NCI-H2196 treated with DMSO at 0.1 percent for 48 hours (cell line): ENCODE results near the gene CACNG3.

Experiments
- DNase-seq: peaks from one replicate; lab custom pipeline; 2025; ENCODE audit not compliant: unreplicated experiment; lab: John Stamatoyannopoulos, UW

The CACNG3 gene

DNA sequence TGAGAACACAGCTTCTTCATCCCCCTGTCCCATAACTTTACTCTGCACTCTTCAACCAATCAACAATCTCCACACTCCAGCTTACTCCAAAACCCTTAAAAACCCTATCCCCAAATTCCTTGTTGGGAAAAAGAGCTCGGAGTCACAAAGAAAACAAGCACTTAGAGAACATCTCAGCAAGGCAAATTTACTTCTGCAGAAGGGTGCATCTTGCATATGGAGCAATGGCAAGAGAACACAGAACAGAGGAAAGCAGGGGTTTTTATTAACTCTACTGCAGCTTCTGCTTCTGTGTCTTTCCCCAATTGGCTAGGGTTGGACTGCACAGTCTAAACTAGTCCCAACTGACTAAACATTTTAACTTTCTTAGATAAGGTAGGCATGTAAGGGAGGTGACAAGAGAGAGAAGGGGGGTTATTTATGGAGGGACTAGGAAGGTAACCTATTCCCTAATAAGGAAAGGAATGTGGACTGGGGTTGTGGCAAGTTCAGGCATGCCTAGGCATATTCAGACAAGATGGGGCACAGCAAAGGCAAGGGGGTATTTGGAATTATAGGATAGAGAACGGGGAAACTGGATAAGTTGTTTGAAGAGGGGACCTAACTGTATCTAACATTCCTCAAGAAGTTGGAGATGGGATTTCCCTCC, 125.5 kb downstream of the CACNG3 start:
- no peak for DNase-seq

DNA sequence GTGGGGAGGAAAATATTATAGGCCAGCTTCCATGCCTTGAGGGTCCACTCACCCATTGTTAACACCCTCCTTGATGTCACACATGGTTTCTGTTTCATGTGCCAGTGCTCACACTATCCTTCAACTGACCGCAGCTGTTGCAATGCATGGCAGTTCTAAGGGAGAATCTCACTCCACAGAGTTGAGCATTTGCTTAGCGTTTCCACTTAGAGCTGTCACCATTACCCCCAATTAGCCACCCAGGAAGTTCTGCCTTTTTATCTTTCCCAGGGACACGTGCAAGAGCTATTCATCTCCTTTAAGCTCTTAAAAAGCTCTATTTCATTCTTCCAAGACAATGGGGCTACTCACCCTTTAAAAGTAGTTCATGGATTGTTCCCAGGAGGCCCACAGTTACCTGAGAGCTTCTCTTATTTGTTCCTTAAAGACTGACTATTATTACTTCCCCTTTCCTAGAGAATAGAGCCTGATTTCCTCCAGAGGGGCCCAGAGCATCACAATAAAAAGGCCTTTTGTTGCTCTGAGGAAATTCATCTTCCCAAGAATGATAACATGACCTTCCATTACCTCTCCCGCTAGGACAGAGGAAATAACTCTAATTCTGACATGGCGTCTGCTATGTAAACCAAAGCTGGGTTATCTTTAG, 126.8 kb downstream of the CACNG3 start:
- no peak for DNase-seq

DNA sequence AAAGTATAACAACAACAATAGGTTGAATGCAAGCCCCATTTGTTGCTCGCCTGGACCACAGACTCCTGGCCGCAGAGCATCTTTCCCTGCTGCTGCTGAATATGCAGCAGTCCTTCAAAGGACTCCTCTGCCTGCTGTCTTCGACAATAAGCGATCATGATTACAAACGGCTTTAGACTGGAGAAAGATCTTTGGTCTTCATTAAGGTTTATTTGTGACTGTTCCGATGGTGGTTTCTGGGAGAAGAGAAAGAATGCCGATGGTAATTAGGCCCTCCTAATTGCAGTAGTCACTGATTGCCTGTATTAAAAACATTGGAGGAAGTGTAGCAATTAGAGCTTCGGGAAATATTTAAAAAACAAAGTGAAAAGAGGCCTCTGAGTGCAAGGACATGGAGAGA, 138.2 kb downstream of the CACNG3 start:
- DNase-seq: no peak

DNA sequence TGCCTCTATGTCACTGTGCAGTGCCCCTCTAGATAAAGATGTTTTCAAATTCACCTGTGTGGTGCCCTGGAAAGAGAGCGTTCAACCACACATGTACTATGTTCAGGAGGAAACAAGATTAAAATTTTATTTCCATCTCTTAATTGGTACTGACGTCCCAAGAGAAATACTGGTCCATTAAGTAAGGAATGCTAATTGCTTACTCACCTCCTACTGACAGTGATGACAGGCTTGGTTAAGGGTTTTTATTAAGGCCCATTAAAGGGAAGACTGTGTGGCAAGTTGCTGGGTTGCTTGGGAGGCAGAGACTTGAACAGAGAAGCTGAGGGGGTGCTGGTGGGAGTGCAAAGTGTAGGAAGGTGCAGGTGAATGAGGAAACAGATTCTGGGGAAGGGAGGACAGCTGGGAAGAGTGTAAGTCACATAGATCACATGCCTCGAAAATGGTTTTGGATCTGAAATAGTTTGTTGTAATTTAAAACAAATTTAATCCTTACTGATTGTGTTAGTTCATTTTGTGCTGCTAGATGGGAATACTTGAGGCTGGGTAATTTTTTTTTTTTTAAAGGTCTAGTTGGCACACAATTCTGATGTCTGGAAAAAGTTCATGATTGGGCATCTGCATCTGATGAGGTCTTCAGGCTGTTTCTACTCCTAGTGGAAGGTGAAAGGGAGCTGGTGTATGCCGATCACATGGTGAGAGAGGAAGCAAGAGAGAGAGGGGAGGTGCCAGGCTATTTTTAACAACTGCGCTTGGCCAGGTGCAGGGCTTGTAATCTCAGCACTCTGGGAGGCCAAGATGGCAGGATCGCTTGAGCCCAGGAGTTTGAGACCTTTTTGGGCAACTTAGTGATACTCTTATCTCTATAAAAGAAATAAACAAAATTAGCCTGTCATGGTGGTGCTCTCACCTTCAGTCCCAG, 140.5 kb downstream of the CACNG3 start:
- DNase-seq: no peak

DNA sequence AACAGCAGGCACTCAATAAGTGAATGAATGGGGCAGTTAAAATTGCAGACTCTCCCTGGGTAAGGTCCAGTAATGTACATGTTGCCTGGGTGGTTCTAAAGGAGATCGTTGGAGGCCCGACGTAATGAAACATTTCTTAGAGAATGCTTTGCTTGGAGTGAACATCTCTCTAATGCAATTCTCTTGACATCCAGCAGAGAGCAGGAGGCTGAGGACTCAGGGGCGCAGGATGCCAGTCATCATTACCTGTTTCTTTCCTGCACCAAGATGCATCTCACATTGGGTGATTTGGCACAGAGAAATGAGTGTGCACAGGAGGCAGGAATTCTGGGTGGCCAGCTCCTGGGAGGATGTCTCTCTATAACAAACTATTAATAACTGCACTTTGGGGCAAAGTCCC, 152.9 kb downstream of the CACNG3 start:
- DNase-seq: no peak
